Ishikawa (cell line): ENCODE data around the gene KLHL26.

ENCODE experiments used
- CEBPB ChIP-seq: IDR thresholded peaks from 2 replicates; pipeline ENCODE4 v1.6.1; 2012
- CREB1 ChIP-seq: IDR thresholded peaks from 2 replicates; pipeline ENCODE4 v1.6.1; 2012; ENCODE audit warnings: low read depth
- EGR1 ChIP-seq: IDR thresholded peaks from 2 replicates; pipeline ENCODE4 v1.6.1; 2012
- EP300 ChIP-seq: IDR thresholded peaks from 2 replicates; pipeline ENCODE4 v1.6.1; 2012; ENCODE audit warnings: borderline replicate concordance
- FOXM1 ChIP-seq: IDR thresholded peaks from 2 replicates; pipeline ENCODE4 v1.6.1; 2012; ENCODE audit warnings: low read depth, borderline replicate concordance
- MAX ChIP-seq: IDR thresholded peaks from 2 replicates; pipeline ENCODE4 v1.6.1; 2012
- NFIC ChIP-seq: IDR thresholded peaks from 2 replicates; pipeline ENCODE4 v1.6.1; 2012
- RAD21 ChIP-seq: IDR thresholded peaks from 2 replicates; pipeline ENCODE4 v1.6.1; 2012; ENCODE audit warnings: low read depth
- REST ChIP-seq: IDR thresholded peaks from 2 replicates; pipeline ENCODE4 v1.6.1; 2012; ENCODE audit warnings: low read depth, mild to moderate bottlenecking
- TAF1 ChIP-seq: IDR thresholded peaks from 2 replicates; pipeline ENCODE4 v1.6.1; 2012; ENCODE audit warnings: low read depth, mild to moderate bottlenecking
- TCF12 ChIP-seq: IDR thresholded peaks from 2 replicates; pipeline ENCODE4 v1.6.1; 2012; ENCODE audit warnings: low read depth
- TEAD4 ChIP-seq: IDR thresholded peaks from 2 replicates; pipeline ENCODE4 v1.6.1; 2012
- USF1 ChIP-seq: IDR thresholded peaks from 2 replicates; pipeline ENCODE4 v1.6.1; 2012
- YY1 ChIP-seq: IDR thresholded peaks from 2 replicates; pipeline ENCODE4 v1.6.1; 2012; ENCODE audit warnings: low read depth
- ZBTB7A ChIP-seq: IDR thresholded peaks from 2 replicates; pipeline ENCODE4 v1.6.1; 2012; ENCODE audit warnings: low read depth

Gene KLHL26

GRCh38 chr19:18645035-18645511 is 8.2 kb downstream of the KLHL26 start:
- TF ChIP-seq TAF1 (no peak), CEBPB (no peak), RAD21 (no peak), EGR1 (no peak), EP300 (no peak), YY1 (no peak), USF1 (no peak), TCF12 (no peak), FOXM1 (no peak), TEAD4 (no peak)

GRCh38 chr19:18646535-18647370 is 9.9 kb downstream of the KLHL26 start:
- TF ChIP-seq YY1 (no peak), RAD21 (no peak), TEAD4 (no peak), EGR1 (no peak), FOXM1 (no peak), MAX (no peak), NFIC (no peak), CREB1 (no peak), CEBPB (no peak), TAF1 (no peak), EP300 (no peak), ZBTB7A (no peak), REST (no peak), TCF12 (no peak), USF1 (no peak)

- TF ChIP-seq TAF1 (no peak), MAX (no peak), ZBTB7A (no peak), NFIC (no peak), FOXM1 (no peak), CREB1 (no peak), TEAD4 (no peak), TCF12 (no peak), YY1 (no peak)
These were observed 10.5 kb downstream of the KLHL26 start for GRCh38 chr19:18647371-18647767.

GRCh38 chr19:18647807-18648206 is 11.0 kb downstream of the KLHL26 start:
- no peak for TF ChIP-seq TAF1
- no peak for TF ChIP-seq REST
- no peak for TF ChIP-seq RAD21
- TF ChIP-seq TEAD4: no peak
- TF ChIP-seq YY1: no peak
- no peak for TF ChIP-seq ZBTB7A
- no peak for TF ChIP-seq EP300
- no peak for TF ChIP-seq CEBPB
- no peak for TF ChIP-seq TCF12
- TF ChIP-seq USF1: no peak
- TF ChIP-seq MAX: no peak

- TF ChIP-seq REST (no peak), CEBPB (no peak), RAD21 (no peak), MAX (no peak), TCF12 (no peak), ZBTB7A (no peak), EGR1 (no peak)
These were observed 12.1 kb downstream of the KLHL26 start for GRCh38 chr19:18648973-18649315.
